Measurements from ENCODE around the gene FXYD6. TPM values are rescaled to one million over a fixed set of nuclear protein-coding genes. Genes with fewer than 3 reads are reported as not detected.

The FXYD6 gene
- total and polyA plus RNA-seq, 9 of the 15 experiments (the other 6 are each of a cell fraction or from before 2014, with no cell fraction given) = 0.07 to 0.35 TPM; not detected in 7

- TF ChIP-seq, protein P1, sequence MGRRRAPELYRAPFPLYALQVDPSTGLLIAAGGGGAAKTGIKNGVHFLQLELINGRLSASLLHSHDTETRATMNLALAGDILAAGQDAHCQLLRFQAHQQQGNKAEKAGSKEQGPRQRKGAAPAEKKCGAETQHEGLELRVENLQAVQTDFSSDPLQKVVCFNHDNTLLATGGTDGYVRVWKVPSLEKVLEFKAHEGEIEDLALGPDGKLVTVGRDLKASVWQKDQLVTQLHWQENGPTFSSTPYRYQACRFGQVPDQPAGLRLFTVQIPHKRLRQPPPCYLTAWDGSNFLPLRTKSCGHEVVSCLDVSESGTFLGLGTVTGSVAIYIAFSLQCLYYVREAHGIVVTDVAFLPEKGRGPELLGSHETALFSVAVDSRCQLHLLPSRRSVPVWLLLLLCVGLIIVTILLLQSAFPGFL (CRISPR knock-in tag; IDR thresholded peaks at IDR 0.05) = no peak
- no peak for TF ChIP-seq MYBL2 (IDR thresholded peaks at IDR 0.05; ENCODE audit: low read depth)
- TF ChIP-seq MYBL2 (CRISPR knock-in tag; IDR thresholded peaks at IDR 0.05; ENCODE audit: borderline replicate concordance) = no peak
- TF ChIP-seq ZNF354B (CRISPR knock-in tag; IDR thresholded peaks at IDR 0.05) = 0 out of 2 replicates have a peak, but pooled peaks have one; percentile 24
- no peak for TF ChIP-seq SIX5 (IDR thresholded peaks at IDR 0.05; ENCODE audit: borderline replicate concordance in 1 of 2, insufficient read depth in 1 of 2, low read depth in 1 of 2, low read length in 2 of 2)
- no peak for TF ChIP-seq FOXP4 (CRISPR knock-in tag; IDR thresholded peaks at IDR 0.05; ENCODE audit: borderline replicate concordance)
- TF ChIP-seq ZNF77 (CRISPR knock-in tag; IDR thresholded peaks at IDR 0.05) = no peak
- TF ChIP-seq ESRRA (IDR thresholded peaks at IDR 0.05; ENCODE audit: borderline replicate concordance, low read depth) = 0 out of 2 replicates have a peak, but pooled peaks have one; percentile 10
- no peak for TF ChIP-seq TCF15 (CRISPR knock-in tag; IDR thresholded peaks at IDR 0.05)
- no peak for TF ChIP-seq ETS1 (conservative IDR thresholded peaks at IDR 0.05; ENCODE audit: control insufficient read depth, low read depth, low read length)
- TF ChIP-seq, protein P2, sequence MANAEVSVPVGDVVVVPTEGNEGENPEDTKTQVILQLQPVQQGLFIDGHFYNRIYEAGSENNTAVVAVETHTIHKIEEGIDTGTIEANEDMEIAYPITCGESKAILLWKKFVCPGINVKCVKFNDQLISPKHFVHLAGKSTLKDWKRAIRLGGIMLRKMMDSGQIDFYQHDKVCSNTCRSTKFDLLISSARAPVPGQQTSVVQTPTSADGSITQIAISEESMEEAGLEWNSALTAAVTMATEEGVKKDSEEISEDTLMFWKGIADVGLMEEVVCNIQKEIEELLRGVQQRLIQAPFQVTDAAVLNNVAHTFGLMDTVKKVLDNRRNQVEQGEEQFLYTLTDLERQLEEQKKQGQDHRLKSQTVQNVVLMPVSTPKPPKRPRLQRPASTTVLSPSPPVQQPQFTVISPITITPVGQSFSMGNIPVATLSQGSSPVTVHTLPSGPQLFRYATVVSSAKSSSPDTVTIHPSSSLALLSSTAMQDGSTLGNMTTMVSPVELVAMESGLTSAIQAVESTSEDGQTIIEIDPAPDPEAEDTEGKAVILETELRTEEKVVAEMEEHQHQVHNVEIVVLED (CRISPR knock-in tag; IDR thresholded peaks at IDR 0.05) = no peak
- TF ChIP-seq MBD2 (IDR thresholded peaks at IDR 0.05; ENCODE audit: borderline replicate concordance, low read depth) = no peak
- no peak for TF ChIP-seq FIP1L1 (IDR thresholded peaks at IDR 0.05; ENCODE audit: low read depth, low read length, poor library complexity, severe bottlenecking)
- no peak for TF ChIP-seq FOXP1 (CRISPR knock-in tag; IDR thresholded peaks at IDR 0.05)
- no peak for TF ChIP-seq ZNF23 (CRISPR knock-in tag; IDR thresholded peaks at IDR 0.05)
- no peak for TF ChIP-seq PRPF4 (IDR thresholded peaks at IDR 0.05; ENCODE audit: insufficient read depth, low read depth, low read length, poor library complexity, severe bottlenecking)
- TF ChIP-seq SRSF9 (IDR thresholded peaks at IDR 0.05; ENCODE audit: borderline replicate concordance, low read depth, low read length) = no peak
- no peak for TF ChIP-seq ZNF764 (CRISPR knock-in tag; IDR thresholded peaks at IDR 0.05; ENCODE audit: low read depth)
- no peak for TF ChIP-seq DMBX1 (CRISPR knock-in tag; IDR thresholded peaks at IDR 0.05; ENCODE audit: borderline replicate concordance)
These were observed 31.0 kb upstream of the FXYD6 start (continued) for GRCh38 chr11:117907276-117908108.

Data from K562 (cell line).